RPMI8226 (cell line): ENCODE measurements around the gene EYA4.

ENCODE experiments used
- DNase-seq: peaks from one replicate; pipeline ENCODE4 v3.0.0-alpha.2; 2015

Gene EYA4

GRCh38 chr6:133243723-133244305 is 2.7 kb downstream of the EYA4 start:
- no peak for DNase-seq

GRCh38 chr6:133244519-133244918 is 3.4 kb downstream of the EYA4 start:
- no peak for DNase-seq

GRCh38 chr6:133245007-133245406 is 3.9 kb downstream of the EYA4 start:
- DNase-seq = no peak

GRCh38 chr6:133245422-133245903 is 4.3 kb downstream of the EYA4 start:
- no peak for DNase-seq

- DNase-seq = no peak
Measured at GRCh38 chr6:133247581-133247980, 6.4 kb downstream of the EYA4 start.

- DNase-seq = no peak
Measured at GRCh38 chr6:133248241-133249001, 7.3 kb downstream of the EYA4 start.

- DNase-seq = no peak
Measured at GRCh38 chr6:133251688-133252087, 10.5 kb downstream of the EYA4 start.

GRCh38 chr6:133254552-133255228 is 13.5 kb downstream of the EYA4 start:
- no peak for DNase-seq

GRCh38 chr6:133257545-133258105 is 16.5 kb downstream of the EYA4 start:
- DNase-seq = no peak

GRCh38 chr6:133259561-133259960 is 18.4 kb downstream of the EYA4 start:
- DNase-seq = no peak

- DNase-seq = no peak
Measured at GRCh38 chr6:133262804-133263203, 21.6 kb downstream of the EYA4 start.

- no peak for DNase-seq
Measured at GRCh38 chr6:133265066-133265465, 23.9 kb downstream of the EYA4 start.

GRCh38 chr6:133266186-133266585 is 25.0 kb downstream of the EYA4 start:
- DNase-seq = no peak

- no peak for DNase-seq
Measured at GRCh38 chr6:133268621-133269020, 27.5 kb downstream of the EYA4 start.

GRCh38 chr6:133274813-133275212 is 33.7 kb downstream of the EYA4 start:
- DNase-seq = no peak

GRCh38 chr6:133275213-133275612 is 34.1 kb downstream of the EYA4 start:
- DNase-seq = no peak

GRCh38 chr6:133277228-133277899 is 36.2 kb downstream of the EYA4 start:
- no peak for DNase-seq

GRCh38 chr6:133277900-133278545 is 36.9 kb downstream of the EYA4 start:
- DNase-seq = no peak

- DNase-seq = no peak
Measured at GRCh38 chr6:133286765-133287164, 45.6 kb downstream of the EYA4 start.

GRCh38 chr6:133288662-133289061 is 47.5 kb downstream of the EYA4 start:
- no peak for DNase-seq

- DNase-seq = no peak
Measured at GRCh38 chr6:133289733-133290306, 48.7 kb downstream of the EYA4 start.

GRCh38 chr6:133290930-133291329 is 49.8 kb downstream of the EYA4 start:
- no peak for DNase-seq
